ENCODE data around the gene PACSIN1.

PACSIN1 gene

DNA sequence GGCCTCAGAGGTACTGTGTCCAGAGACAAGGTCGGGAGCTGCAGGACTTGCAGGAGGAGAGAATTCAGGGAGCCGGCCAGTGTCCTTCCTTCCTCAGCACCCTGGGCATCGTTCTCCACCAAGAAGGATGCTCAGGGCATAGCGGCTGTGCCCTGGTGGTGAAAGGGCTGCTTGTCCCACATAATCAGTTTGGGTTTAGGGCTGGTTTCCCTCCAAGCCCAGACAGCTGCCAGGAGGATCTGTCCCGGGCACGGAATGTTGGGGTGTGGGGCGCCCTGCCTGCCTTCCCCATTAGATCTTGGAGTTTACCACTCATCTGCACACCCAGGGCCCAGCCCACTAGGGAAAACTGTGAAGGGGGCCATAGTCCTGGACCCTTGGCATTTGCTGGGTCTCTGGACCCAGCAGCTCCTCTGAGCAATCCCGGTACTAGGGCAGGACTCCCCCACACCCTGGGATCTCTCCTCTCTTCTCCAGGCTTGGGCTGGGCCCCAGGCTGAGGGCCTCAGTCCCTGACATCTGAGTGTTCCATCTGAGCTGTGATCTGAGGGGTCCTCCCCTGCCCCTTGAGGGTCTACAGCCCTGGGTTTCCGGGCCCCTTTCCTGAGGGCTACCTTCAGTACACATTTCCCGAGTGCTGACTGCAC, 108.9 kb downstream of the PACSIN1 start:
- no peak overlapping the region for H3K27ac ChIP-seq (ENCODE audit: extremely low read depth, low read depth, low read length)
- TF ChIP-seq ZNF112 (tag by site-specific recombination; IDR thresholded peaks at IDR 0.05) (no peak), ZNF785 (tag by site-specific recombination; IDR thresholded peaks at IDR 0.05) (no peak), ZNF792 (tag by site-specific recombination; IDR thresholded peaks at IDR 0.05) (no peak), ZNF362 (tag by site-specific recombination; IDR thresholded peaks at IDR 0.05) (no peak), ZNF24 (tag by site-specific recombination; IDR thresholded peaks at IDR 0.05) (no peak), KLF16 (tag by site-specific recombination; IDR thresholded peaks at IDR 0.05) (no peak), ZSCAN18 (tag by site-specific recombination; IDR thresholded peaks at IDR 0.05) (no peak), BCL11B (tag by site-specific recombination; IDR thresholded peaks at IDR 0.05; ENCODE audit: low read depth) (no peak), GFI1B (tag by site-specific recombination; IDR thresholded peaks at IDR 0.05) (no peak), ZNF311 (tag by site-specific recombination; IDR thresholded peaks at IDR 0.05; ENCODE audit: borderline replicate concordance) (no peak), ZBTB10 (tag by site-specific recombination; IDR thresholded peaks at IDR 0.05) (no peak)
- TF ChIP-seq, protein P1, sequence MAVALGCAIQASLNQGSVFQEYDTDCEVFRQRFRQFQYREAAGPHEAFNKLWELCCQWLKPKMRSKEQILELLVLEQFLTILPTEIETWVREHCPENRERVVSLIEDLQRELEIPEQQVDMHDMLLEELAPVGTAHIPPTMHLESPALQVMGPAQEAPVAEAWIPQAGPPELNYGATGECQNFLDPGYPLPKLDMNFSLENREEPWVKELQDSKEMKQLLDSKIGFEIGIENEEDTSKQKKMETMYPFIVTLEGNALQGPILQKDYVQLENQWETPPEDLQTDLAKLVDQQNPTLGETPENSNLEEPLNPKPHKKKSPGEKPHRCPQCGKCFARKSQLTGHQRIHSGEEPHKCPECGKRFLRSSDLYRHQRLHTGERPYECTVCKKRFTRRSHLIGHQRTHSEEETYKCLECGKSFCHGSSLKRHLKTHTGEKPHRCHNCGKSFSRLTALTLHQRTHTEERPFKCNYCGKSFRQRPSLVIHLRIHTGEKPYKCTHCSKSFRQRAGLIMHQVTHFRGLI (tag by site-specific recombination; IDR thresholded peaks at IDR 0.05), result no peak
- TF ChIP-seq, protein P2, sequence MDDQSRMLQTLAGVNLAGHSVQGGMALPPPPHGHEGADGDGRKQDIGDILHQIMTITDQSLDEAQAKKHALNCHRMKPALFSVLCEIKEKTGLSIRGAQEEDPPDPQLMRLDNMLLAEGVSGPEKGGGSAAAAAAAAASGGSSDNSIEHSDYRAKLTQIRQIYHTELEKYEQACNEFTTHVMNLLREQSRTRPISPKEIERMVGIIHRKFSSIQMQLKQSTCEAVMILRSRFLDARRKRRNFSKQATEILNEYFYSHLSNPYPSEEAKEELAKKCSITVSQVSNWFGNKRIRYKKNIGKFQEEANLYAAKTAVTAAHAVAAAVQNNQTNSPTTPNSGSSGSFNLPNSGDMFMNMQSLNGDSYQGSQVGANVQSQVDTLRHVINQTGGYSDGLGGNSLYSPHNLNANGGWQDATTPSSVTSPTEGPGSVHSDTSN (CRISPR knock-in tag; IDR thresholded peaks at IDR 0.05), result no peak
- H3K4me1 ChIP-seq (ENCODE audit: control insufficient read depth, insufficient read depth, low read length), result no peaks in the 10 kb centered on the region
- H3K9me3 ChIP-seq (ENCODE audit: control insufficient read depth, insufficient read depth, low read depth, low read length), result no peaks in the 10 kb centered on the region
- no peak overlapping the region for H3K4me3 ChIP-seq (ENCODE audit: low read depth, low read length)
- H3K36me3 ChIP-seq (ENCODE audit: control insufficient read depth in 2 of 2, insufficient read depth in 1 of 2, low read length in 2 of 2), result no peaks in the 10 kb centered on the region; a peak in 1 of 3 replicates
- CTCF ChIA-PET, result interaction anchor here (0.6 to 2.0 kb wide), 7 partner anchors 9 to 379 kb away, joined by 3 to 9 read pairs (median 4); no protein-coding TSS in a partner anchor
- POLR2A ChIA-PET, result no interaction called here

GRCh38 chr6:34575326-34575725, 109.5 kb downstream of the PACSIN1 start:
- TF ChIP-seq EGR2 (tag by site-specific recombination; IDR thresholded peaks at IDR 0.05; ENCODE audit: low read depth), result 0 out of 2 replicates have a peak, but pooled peaks have one; percentile 26
- TF ChIP-seq ZNF645 (tag by site-specific recombination; IDR thresholded peaks at IDR 0.05), result no peak
- TF ChIP-seq ZIC2 (tag by site-specific recombination; IDR thresholded peaks at IDR 0.05), result peak; percentile 44
- TF ChIP-seq KLF8 (tag by site-specific recombination; IDR thresholded peaks at IDR 0.05), result peak; percentile 33; the same call in 1 of the 2 replicates
- TF ChIP-seq PRDM10 (tag by site-specific recombination; IDR thresholded peaks at IDR 0.05), result peak; percentile 67; the same call in 1 of the 2 replicates
- TF ChIP-seq KLF1 (tag by site-specific recombination; IDR thresholded peaks at IDR 0.05), result peak; percentile 66
- Histone ChIP-seq H3K36me3 (ENCODE audit: control insufficient read depth in 2 of 2, insufficient read depth in 1 of 2, low read length in 2 of 2) (no peaks in the 10 kb centered on the region; a peak in 1 of 3 replicates), H3K4me3 (ENCODE audit: low read depth, low read length) (no peak overlapping the region), H3K27ac (ENCODE audit: extremely low read depth, low read depth, low read length) (no peak overlapping the region), H3K9me3 (ENCODE audit: control insufficient read depth, insufficient read depth, low read depth, low read length) (no peaks in the 10 kb centered on the region), H3K4me1 (ENCODE audit: control insufficient read depth, insufficient read depth, low read length) (no peaks in the 10 kb centered on the region)
- CTCF ChIA-PET, result interaction anchor here (0.6 to 2.0 kb wide), 7 partner anchors 9 to 379 kb away, joined by 3 to 9 read pairs (median 4); no protein-coding TSS in a partner anchor
- POLR2A ChIA-PET, result no interaction called here

All from HEK293 (cell line).